Measurements from ENCODE around the gene COG4.
"Not testable (repeated sequence)": the region's sequence is repeated elsewhere in the genome, so short reads cannot be mapped to it uniquely, and the experiment has no call there.

COG4 gene

DNA sequence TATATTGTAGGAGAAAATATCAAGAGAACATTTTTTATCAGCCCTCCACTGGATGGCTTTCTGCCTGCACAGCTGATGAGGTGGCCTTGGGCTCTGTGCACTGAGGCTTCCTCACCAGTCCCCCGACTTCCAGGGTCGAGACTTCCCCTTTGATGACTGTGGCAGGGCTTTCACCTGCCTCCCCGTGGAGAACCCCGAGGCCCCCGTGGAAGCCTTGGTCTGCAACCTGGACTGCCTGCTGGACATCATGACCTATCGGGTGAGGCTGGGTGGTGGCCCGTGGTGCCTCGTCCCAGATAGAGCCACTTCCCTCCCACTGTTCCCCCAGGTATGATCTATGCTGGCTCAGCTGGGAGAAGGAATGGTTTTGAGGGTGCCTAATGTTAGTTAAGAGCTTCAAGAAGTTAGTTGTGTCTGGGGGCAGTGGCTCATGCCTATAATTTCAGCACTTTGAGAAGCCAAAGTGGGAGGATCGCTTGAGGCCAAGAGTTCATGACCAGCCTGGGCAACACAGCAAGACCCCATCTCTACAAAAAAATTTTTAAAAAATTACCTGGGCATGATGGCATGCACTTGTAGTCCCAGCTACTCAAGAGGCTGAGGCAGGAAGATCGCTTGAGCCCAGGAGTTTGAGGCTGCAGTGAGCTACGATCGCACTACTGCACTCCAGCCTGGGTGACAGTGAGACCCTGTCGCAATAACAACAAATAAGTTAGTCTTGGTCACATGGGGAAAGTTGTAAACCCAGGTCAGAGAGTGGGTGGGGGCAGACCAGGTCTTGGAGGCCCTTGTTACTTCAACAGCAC, 57.2 kb downstream of the COG4 start:
- FAIRE-seq (no peak), DNase-seq (ENCODE audit: extremely low spot score, insufficient read length, low read depth) (no peak)

DNA sequence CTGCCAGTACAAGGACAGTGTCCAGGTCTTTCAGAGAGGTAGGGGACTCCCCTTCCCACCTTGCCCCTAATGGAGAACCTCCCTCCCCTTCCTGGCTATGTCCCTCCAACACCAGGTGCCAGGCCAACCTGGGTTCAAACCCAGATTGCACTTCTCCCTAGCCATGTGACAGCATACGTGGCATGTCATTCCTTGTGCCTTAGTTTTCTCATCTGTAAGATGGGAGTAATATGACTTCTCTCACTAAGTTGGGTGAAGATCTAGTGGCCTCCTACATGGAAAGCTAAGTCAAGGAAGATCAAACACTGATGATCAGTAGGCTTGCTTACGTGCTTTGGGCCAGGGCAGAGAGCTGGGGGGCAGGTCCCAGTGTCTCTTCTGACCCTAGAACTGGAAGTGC, 60.1 kb downstream of the COG4 start:
- no peak for DNase-seq (ENCODE audit: extremely low spot score, insufficient read length, low read depth)
- FAIRE-seq: no peak

DNA sequence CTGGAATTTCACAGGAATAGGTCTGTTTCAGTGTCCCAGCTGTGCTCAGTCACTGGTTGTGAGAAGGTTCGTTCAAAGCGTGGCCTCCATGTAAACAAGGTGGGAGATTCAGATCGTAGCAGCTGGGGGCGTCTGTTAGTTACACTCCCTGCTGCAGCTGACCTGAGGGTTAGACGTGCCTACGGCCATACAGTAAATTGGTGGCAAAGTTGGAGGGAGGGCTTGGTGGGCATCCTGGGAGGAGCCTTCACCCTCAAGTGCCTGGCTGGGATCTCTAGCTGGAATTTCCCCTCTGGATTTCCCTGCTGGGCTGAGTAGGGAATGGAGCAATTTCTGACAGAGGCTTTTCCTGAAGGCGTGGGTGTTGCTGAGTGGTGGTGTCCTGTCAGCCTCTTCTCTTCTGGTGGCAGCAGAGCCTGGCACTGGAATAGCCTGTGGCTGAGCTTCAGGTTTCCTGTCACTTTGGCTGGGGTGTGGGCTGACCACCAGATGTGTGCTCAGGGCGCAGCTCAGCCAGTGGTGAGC, 62.6 kb downstream of the COG4 start:
- DNase-seq (ENCODE audit: extremely low spot score, insufficient read length, low read depth) (no peak), FAIRE-seq (no peak)

DNA sequence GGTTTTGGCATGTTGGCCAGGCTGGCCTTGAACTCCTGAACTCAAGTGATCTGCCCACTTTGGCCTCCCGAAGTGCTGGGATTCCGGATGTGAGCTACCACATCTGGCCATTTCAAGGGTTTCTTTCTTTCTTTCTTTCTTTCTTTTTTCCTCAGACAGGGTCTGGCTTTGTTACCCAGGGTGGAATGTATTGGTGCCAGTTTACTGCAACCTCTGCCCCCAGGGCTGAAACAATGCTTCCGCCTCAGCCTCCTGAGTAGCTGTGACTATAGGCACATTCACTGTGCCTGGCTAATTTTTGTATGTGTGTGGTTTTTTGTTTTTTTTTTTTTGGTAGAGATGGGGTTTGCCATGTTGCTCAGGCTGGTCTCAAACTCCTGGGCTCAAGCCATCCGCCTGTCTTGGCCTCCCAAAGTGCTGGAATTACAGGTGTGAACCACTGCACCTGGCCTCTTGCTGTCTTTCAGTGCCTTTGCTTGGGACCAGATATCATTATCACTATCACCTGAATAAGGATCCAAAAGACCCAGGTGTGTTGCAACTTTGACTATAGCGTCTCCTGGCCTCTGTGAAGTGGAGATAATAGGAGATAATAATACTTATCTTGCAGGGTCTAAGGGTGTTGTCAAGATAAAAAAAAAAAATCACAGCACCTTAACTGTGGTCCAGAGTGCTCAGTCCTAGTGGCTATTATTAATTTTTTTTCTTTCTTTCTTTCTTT, 65.7 kb downstream of the COG4 start:
- no peak for FAIRE-seq
- no peak for DNase-seq (ENCODE audit: extremely low spot score, insufficient read length, low read depth)

DNA sequence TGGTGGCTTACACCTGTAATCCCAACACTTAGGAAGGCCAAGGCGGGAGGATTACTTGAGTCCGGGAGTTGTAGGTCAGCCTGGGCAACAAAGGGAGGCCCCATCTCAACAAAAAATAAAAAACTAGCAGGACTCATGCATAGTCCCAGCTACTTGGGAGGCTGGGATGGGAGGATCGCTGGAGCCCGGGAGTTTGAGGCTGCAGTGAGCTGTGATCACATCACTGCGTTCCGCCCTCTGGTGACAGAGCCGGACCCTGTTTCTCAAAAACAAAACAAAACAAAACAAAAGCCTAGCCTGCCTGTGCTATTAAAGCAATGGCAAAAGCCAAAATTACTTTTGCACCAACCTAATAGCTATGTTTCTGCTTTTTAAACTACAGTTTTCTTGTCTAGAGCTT, 67.4 kb downstream of the COG4 start:
- DNase-seq (ENCODE audit: extremely low spot score, insufficient read length, low read depth) (no peak), FAIRE-seq (no peak)

DNA sequence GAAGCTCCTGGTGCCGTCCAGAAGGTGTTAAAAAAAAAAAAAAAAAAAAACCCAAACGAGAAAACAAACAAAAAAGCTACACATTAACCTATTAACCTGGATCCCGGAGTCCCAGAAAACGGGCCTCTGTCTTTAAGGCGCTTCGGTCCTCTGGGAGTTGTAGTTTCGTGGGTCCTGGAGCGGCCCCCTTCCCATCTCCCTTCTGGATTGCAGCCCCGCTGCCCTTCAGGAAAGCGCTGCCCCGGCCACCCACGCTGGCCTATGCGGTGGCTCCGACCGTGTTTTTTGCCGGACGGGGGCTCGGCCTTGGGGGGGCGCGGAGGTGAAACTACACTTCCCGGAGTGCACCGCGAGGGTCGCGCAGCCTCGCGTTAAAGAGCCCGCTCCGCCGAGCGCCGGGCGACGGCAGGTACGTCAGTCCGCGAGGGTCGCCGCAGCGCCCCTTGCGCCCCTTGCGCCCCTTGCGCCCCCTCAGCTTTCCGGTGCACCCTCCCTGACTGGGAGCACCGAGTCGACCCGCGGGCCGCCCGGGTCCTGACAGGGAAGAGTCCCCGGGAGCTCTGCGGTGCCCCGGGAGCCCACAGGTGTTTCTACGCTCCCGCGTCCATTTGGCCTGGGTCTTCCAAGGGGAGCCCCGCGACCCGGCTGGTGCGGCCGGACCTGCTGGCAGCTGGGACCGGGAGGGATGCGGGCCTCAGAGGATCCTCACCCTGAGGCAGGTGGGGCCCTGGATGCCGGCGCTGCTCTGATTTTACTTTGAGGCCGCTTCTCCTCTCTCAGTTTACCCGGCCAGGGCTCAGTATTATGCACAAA, 68.9 kb downstream of the COG4 start, which contains the start of gene FCSK:
Gene FCSK (plus strand): TSS at position 374 of the 813 bp plus-strand sequence. CDS start 8,596 bp downstream, outside the sequence.
- DNase-seq (ENCODE audit: extremely low spot score, insufficient read length, low read depth): peak; percentile 71

DNA sequence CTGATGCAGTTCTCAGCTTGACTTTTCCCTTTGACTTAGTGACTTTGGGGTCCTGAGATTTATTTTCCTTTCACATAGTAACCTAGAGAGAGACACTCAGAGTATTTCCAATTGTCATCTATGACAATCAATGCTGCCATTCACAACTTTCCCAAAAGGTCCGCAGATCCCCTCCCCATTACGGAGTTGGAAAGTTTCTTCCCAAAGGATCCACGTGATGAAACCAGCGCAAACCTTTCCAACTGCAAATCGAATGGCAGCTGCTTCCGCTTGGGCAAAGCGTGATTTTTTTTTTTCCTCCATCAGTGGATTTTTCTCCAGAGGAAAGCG, 69.5 kb downstream of the COG4 start:
- FAIRE-seq: no peak
- no peak for DNase-seq (ENCODE audit: extremely low spot score, insufficient read length, low read depth)

More for the DNA sequence above, 68.9 kb downstream of the COG4 start, which contains the start of gene FCSK:
- peak; percentile 74 for FAIRE-seq

DNA sequence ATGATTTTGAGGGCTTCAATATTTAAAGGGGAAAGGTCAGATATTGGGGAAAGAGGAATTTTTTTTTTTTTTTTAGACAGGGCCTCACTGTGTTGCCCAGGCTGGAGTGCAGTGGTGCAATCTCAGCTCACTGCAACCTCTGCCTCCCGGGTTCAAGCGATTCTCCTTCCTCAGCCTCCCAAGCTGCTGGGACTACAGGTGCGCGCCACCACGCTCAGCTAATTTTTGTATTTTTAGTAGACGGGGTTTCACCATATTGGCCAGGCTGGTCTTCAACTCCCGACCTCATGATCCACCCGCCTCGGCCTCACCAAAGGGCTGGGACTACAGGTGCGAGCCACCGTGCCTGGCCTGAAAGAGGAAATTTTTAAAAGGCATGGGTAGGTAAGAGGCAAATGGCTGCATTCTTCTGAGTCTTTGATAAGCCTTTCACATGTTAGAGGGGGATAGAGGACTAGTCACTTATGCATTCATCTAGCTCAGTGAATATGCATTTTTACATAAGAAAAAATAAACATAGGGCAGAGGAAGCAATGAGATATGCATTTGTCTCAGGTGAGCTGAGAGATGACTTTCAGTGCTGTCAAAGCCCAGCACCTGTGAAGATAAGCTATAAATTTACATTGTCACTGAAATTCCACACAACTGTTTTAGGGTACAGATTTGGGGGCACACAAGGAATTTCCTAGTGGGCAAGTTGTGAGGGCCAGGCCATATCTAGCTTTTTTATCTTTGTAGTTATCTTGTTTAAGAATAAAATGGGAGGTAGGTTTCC, 70.0 kb downstream of the COG4 start:
- no peak for DNase-seq (ENCODE audit: extremely low spot score, insufficient read length, low read depth)
- no peak for FAIRE-seq

DNA sequence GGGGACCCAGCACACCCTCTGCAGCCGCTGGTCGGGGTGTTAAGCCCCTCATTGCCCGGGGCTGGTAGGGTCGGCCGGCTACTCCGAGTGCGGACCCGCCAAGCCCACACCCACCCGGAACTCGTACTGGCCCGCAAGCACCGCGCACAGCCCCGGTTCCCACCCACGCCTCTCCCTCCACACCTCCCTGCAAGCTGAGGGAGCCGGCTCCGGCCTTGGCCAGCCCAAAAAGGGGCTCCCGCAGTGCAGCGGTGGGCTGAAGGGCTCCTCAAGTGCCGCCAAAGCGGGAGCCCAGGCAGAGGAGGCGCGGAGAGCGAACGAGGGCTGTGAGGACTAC, 72.4 kb downstream of the COG4 start:
- DNase-seq (ENCODE audit: extremely low spot score, insufficient read length, low read depth); FAIRE-seq: not testable (repeated sequence)

DNA sequence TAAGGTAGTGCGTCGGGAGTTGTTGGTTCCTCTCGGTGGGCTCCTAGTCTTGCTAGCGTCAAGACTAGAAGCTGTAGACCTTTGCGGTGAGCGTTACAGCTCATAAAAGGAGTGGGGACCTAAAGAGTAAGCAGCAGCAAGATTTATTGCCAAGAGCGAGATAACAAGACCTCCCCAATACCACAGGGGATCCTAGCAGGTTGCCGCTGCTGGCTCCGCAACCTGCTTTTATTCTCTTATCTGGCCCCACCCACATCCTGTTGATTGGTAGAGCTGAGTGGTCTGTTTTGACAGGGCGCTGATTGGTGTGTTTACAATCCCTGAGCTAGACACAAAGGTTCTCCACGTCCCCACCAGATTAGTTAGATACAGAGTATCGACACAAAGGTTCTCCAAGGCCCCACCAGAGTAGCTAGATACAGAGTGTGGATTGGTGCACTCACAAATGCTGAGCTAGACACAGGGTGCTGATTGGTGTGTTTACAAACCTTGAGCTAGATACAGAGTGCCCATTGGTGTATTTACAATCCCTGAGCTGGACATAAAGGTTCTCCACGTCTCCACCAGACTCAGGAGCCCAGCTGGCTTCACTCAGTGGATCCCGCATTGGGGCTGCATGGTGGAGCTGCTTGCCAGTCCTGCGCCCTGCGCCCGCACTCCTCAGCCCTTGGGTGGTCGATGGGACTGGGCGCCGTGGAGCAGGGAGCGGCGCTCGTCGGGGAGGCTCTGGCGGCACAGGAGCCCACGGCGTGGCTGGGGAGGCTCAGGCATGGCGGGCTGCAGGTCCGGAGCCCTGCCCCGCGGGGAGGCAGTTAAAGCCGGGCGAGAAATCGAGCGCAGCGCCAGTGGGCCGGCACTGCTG, 73.0 kb downstream of the COG4 start:
- FAIRE-seq; DNase-seq (ENCODE audit: extremely low spot score, insufficient read length, low read depth): not testable (repeated sequence)

DNA sequence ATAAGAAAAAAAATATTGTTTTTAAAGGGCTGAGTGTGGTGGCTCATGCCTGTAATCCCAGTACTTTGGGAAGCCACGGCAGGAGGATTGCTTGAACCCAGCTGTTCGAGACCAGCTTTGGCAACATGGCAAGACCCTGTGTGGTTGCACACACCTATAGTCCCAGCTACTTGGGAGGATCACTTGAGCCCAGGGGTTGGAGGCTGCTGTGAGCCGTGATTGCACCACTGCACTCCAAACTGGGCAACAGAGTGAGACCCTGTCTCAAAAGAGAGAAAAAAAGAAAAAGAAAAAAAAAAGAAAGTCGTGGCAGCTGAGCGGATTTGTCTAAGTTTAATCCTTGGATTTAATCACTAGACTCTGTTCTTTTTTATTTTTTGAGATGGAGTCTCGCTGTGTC, 75.3 kb downstream of the COG4 start:
- DNase-seq (ENCODE audit: extremely low spot score, insufficient read length, low read depth): no peak
- FAIRE-seq: no peak

DNA sequence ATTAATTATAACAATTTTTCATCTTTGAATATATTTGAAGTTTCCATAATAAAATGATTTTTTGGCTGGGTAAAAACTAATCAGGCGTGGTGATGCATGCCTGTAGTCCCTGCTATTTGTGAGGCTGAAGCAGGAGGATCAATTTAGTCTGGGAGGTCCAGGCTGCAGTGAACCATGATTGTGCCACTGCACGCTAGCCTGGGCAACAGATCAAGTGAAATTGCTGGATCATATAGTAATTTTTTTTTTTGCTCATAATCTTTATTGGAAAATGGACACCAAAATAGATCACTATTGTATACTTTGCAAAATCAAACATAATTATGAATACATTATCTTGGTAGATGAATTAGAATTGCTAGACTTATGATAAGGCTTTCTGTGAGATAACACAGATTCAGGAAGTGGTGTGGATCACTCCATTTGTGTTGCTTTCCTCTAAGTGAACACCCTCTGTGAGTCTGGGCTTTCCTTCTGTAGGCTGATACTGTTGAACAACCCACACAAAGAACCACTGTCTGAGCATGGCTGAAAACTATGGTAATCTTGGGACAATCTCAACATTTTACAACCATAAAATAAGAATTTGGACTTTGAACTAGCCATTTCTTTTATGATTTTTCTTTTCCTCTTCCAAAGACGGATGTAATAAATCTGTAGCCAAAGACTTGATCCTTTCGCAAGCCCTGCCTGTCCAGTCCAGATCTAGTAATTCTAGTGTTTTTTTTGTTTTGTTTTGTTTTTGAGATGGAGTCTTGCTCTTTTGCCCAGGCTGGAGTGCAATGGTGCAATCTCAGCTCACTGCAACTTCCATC, 78.9 kb downstream of the COG4 start:
- no peak for FAIRE-seq

DNA sequence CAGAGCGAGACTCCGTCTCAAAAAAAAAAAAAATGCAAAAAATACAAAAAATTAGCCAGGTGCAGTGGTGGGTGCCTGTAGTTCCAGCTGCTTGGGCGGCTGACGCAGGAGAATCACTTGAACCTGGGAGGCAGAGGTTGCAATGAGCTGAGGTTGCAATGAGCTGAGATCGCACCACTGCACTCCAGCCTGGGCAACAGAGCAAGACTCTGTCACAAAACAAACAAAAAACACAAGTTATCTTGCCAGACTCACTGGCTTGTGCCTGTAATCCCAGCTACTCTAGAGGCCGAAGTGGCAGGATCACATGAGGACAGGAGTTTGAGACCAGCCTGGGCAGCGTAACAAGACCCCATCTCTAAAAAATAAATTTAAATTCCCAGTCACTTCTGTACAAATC, 81.0 kb downstream of the COG4 start:
- FAIRE-seq: no peak
- DNase-seq (ENCODE audit: extremely low spot score, insufficient read length, low read depth): no peak

More for the DNA sequence above, 78.9 kb downstream of the COG4 start:
- DNase-seq (ENCODE audit: extremely low spot score, insufficient read length, low read depth): no peak

DNA sequence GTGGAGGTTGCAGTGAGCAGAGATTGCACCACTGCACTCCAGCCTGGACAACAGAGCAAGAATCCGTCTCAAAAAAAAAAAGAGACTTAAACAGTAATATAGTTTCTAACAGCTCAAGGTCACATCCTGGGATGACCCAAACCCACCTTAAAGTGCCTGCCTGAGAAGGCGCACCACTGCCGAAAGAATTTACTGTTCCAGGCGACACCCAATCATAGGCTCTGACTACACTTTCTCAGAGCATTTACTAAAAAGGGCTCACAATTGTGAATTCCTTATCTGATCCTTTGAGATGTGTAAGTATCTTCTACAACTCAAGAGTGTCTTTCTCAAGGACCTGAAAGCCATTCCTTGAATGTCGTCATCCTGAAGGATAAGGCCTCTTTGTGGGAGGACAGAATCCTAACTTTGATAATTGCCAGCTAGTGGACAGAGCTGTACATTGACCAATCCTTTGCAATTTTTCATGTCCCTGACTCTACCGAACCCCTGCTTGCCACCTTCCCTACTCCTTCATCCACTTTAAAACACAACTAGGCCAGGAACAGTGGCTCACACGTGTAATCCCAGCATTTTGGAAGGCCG, 81.9 kb downstream of the COG4 start:
- DNase-seq (ENCODE audit: extremely low spot score, insufficient read length, low read depth): no peak
- FAIRE-seq: no peak

DNA sequence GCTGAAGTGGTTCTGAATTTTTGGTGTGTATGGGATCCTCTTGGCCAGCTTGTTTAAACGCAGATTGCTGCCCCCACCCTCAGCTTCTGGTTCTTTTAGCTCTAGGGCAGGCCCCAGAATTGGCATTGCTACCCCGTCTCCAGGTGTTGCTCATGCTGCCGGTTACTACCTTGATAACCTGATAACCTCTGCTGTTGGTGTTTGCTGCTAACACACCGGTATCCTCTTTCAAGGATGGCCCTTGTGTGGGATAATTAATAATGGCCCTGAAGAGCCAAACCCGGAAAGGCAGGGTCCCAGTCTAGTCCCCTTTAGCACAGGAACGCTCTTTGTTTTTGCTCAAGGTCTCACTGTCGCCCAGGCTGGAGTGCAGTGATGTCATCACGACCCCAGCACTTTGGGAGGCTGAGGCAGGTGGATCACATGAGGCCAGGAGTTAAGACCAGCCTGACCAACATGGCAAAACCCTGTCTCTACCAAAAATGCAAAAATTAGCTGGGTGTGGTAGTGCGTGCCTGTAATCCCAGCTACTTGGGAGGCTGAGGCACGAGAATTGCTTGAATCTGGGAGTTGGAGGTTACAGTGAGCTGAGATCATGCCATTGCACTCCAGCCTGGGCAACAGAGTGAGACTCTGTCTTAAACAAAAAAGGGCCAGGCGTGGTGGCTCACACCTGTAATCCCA, 83.2 kb downstream of the COG4 start:
- FAIRE-seq (no peak), DNase-seq (ENCODE audit: extremely low spot score, insufficient read length, low read depth) (no peak)

DNA sequence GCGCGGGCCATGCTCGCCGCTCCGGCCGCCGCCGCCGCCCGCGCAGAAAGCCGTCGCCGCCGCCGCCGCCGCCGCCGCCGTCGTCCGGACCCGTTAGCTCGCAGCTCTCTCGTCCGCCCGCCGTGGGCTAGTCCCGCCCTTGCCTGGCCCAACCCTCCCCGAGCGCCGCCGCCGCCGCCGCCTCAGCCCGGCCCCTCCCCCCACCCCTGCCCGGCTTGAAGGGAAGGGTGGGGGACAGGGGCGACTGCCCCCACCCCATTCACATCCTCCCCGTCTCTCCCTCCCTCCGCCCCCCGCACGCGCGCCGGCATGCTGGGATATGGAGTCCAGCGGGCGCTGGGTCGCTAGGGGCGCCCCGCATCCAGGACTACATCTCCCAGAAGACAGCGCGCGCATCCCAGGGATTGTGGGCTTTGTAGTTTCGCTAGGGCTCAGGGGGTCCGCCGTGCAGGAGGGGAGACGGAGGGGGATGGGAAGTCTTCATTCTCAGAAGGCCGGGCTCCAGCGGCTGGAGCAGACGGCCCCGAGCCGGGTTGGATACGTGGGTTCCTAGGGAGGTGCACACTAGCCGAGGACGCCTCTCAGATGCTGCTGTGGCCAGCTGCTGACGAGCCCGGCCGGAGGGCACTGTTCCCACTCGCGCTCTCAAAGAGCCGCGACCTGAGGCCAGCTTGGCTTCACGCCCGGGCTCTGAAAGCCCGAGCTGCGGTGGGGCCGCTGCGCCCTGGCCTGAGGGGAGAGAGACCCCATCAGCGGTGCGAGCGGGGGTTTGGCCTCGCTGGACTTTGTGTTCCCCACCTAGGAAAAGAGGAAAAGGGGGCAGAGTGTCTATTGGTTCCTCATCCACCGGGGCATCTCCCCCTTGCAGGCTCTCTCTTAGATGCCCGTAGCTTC, 84.1 kb downstream of the COG4 start, which contains the start of gene ST3GAL2:
Gene ST3GAL2 (minus strand): TSS at position 132 of the 894 bp plus-strand sequence. CDS start 40,570 bp downstream, outside the sequence.
- peak; percentile 88 for DNase-seq (ENCODE audit: extremely low spot score, insufficient read length, low read depth)
- peak; percentile 80 for FAIRE-seq

Measured in GM18507 (cell line).